Measurements from ENCODE around the gene MYCBP.

DNA sequence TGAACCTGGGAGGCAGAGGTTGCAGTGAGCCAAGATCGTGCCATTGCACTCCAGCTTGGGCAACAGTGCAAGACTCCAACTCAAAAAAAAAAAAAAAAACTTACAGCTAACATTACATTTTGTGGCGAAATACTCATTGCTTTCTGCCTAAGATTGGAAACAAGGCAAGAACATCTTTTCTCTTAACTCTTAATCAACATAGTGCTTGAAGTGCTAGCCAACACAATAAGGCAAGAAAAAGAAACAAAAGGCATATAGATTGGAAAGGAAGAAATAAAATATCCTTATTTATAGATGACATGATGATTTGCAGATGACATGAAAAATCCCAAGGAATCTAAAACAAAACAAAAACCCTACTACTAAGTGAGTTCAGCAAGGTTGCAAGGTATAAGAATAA, 32.8 kb upstream of the MYCBP start:
- TF ChIP-seq, protein P1, sequence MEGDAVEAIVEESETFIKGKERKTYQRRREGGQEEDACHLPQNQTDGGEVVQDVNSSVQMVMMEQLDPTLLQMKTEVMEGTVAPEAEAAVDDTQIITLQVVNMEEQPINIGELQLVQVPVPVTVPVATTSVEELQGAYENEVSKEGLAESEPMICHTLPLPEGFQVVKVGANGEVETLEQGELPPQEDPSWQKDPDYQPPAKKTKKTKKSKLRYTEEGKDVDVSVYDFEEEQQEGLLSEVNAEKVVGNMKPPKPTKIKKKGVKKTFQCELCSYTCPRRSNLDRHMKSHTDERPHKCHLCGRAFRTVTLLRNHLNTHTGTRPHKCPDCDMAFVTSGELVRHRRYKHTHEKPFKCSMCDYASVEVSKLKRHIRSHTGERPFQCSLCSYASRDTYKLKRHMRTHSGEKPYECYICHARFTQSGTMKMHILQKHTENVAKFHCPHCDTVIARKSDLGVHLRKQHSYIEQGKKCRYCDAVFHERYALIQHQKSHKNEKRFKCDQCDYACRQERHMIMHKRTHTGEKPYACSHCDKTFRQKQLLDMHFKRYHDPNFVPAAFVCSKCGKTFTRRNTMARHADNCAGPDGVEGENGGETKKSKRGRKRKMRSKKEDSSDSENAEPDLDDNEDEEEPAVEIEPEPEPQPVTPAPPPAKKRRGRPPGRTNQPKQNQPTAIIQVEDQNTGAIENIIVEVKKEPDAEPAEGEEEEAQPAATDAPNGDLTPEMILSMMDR (conservative IDR thresholded peaks at IDR 0.05; ENCODE audit: low read depth, low read length), result no peak
- no peak for TF ChIP-seq EZH2 (IDR thresholded peaks at IDR 0.05; ENCODE audit: borderline replicate concordance, low read depth, low read length, poor library complexity, severe bottlenecking)
